ENCODE measurements around the gene DNAJB4. TPM values are rescaled to one million over a fixed set of nuclear protein-coding genes. Genes with fewer than 3 reads are reported as not detected.

The DNAJB4 gene
- total RNA-seq: 10 to 100 TPM in 1 of 2 experiments, 1 to 10 TPM in 1; 9.1 to 10.8 TPM

DNA sequence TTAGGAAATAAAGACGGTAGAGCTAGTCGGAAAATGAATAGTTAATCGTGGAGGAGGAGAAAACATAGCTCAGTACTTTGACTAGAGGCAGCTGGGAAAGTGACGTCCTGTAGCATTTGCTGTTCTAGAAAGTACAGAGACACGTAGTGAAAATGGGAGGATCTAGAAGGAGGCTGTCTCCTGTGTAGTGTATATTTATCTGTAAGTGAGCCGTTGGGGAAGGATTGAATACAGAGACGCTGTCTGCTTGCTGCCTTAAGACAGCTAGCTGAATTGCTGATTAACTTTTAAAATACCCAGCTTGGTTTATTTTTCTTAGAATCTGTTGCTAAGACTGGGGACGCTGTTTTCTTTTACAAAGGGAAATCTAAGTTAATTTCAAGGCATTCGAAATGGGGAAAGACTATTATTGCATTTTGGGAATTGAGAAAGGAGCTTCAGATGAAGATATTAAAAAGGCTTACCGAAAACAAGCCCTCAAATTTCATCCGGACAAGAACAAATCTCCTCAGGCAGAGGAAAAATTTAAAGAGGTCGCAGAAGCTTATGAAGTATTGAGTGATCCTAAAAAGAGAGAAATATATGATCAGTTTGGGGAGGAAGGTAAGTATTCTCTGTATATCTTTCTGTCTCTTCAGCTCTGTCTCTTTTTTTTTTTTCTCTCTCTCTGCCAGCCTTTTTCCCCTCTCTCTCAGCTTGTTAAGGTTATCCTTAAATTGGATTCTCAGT is at the start of gene DNAJB4:
Gene DNAJB4 (plus strand): TSS at position 221 of the 729 bp plus-strand sequence. CDS start 172 bp downstream, at position 393.
- Mint-ChIP-seq H3K27me3 (peaks cover 3% of the 10 kb centered on the region), H3K4me1 (ENCODE audit: low read depth) (peaks cover 38% of the 10 kb centered on the region), H3K9me3 (peaks cover 2% of the 10 kb centered on the region), H3K4me3 (peak within 1 kb of the TSS; percentile 87), H3K27ac (peak within 1 kb of the TSS; percentile 100), H3K36me3 (peaks cover 4% of the 10 kb centered on the region)
- peak; percentile 70 for DNase-seq
- intact Hi-C loops (cut with micrococcal nuclease): loop anchor here (1.0 to 5.0 kb wide), 10 partner anchors 14 to 616 kb away; partner anchors contain the start of genes FUBP1, IFI44L and ZZZ3
- CTCF ChIA-PET: interaction anchor here (0.8 to 5.0 kb wide), 9 partner anchors 9 to 322 kb away, joined by 3 to 34 read pairs (median 4); partner anchors contain the start of genes FUBP1 and ZZZ3
- POLR2A ChIA-PET: interaction anchor here (0.5 to 7.6 kb wide), 23 partner anchors 9 to 322 kb away, joined by 3 to 297 read pairs (median 4); partner anchors contain the start of genes FUBP1, MIGA1, USP33 and ZZZ3

DNA sequence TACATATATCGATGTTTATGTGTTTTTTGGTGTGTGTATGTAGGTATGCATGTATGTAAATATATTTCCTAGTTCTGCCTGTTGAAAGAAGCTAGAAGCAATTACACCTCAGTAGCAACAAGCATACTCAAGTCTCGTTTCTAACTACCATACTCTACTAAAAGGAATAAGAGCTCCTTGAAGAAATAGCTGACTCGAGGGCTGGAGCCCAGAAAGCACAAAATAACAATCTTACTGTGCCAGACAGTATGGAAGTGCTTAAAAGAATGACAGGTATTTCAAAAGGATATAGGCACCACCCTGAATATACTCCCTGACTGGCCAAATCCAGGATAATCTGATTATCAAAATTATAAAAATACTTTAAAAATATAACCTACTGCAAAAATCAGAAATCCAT is 49.0 kb upstream of the DNAJB4 start:
- DNase-seq: no peak
- ChIA-PET CTCF (no interaction called here), POLR2A (interaction anchor here (1.5 kb wide), 1 partner anchor 23 kb away, joined by 5 read pairs; the partner anchor contains the start of gene FUBP1)
- no peak overlapping the region for H3K27ac Mint-ChIP-seq
- H3K36me3 Mint-ChIP-seq: peaks cover 56% of the 10 kb centered on the region
- H3K9me3 Mint-ChIP-seq: no peaks in the 10 kb centered on the region
- H3K4me3 Mint-ChIP-seq: no peak overlapping the region
- H3K27me3 Mint-ChIP-seq: no peaks in the 10 kb centered on the region
- intact Hi-C loops (cut with micrococcal nuclease): no loop called here
- peaks cover 26% of the 10 kb centered on the region for H3K4me1 Mint-ChIP-seq (ENCODE audit: low read depth)

DNA sequence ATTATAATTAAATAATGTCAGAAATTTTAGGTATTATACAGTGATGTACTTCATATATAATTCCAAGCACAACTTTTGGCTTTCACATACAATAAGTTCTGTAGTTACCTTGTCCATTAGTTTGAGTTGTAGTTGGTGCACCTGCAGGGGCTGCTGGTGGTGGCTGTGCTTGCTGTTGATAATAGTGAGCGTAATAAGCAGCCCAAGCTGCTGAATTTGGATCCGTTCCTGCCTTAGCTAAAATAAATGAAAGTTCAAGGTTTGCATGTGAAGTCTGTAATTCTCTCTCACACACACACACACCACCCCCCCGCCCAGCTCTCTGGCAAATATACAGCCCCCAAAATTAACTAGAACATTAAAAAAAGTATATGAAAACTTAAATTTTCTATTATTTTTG is 48.3 kb upstream of the DNAJB4 start:
- POLR2A ChIA-PET: interaction anchor here (1.2 kb wide), 1 partner anchor 48 kb away, joined by 4 read pairs; the partner anchor contains the start of gene DNAJB4
- intact Hi-C loops (cut with micrococcal nuclease): no loop called here
- no peak overlapping the region for H3K4me3 Mint-ChIP-seq
- H3K9me3 Mint-ChIP-seq: no peaks in the 10 kb centered on the region
- peaks cover 59% of the 10 kb centered on the region for H3K36me3 Mint-ChIP-seq
- no peak overlapping the region for H3K27ac Mint-ChIP-seq
- no peak for DNase-seq
- peaks cover 26% of the 10 kb centered on the region for H3K4me1 Mint-ChIP-seq (ENCODE audit: low read depth)
- H3K27me3 Mint-ChIP-seq: no peaks in the 10 kb centered on the region
- CTCF ChIA-PET: no interaction called here

DNA sequence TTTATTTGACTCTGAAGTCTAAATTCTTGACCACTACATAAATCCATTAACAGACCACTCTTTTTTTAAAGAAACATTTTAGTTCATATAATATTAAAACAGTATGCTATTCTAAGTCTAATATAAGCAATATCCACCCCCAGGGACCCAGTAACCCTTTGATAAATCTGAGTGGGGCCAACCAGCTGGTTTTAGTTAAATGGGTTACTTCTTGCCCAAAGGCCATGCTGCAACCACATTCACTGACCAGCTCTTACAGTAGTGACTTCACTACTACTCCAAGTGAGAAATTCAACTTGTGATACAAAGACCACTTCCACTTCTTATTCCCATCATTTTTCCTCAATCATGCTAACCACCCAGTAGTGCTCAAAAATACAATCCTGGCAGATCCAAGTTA is 46.3 kb upstream of the DNAJB4 start:
- Mint-ChIP-seq H3K9me3 (no peaks in the 10 kb centered on the region), H3K4me1 (ENCODE audit: low read depth) (peaks cover 31% of the 10 kb centered on the region), H3K36me3 (peaks cover 68% of the 10 kb centered on the region), H3K4me3 (no peak overlapping the region), H3K27ac (peak overlapping the region; percentile 2), H3K27me3 (no peaks in the 10 kb centered on the region)
- ChIA-PET POLR2A (no interaction called here), CTCF (no interaction called here)
- intact Hi-C loops (cut with micrococcal nuclease): no loop called here
- no peak for DNase-seq

DNA sequence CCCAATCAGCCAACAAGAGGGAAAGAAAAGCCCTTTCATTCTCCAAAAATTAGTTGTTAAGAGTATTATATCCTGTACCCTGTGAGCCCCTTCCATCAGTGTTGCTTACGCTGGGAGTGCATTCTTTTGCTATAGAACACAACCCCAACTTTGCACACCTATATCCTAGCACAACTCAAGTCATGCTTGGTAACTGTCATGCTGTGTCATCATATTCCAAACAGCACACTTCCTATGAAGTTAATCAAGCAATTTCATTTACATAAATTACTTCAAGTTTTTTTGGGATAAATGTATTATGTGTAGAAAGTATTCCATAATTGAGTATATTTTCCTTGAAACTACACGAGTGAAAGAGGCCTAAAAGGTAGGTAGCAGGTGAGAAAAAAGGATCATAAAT is 45.9 kb upstream of the DNAJB4 start:
- intact Hi-C loops (cut with micrococcal nuclease): no loop called here
- POLR2A ChIA-PET: no interaction called here
- peaks cover 31% of the 10 kb centered on the region for H3K4me1 Mint-ChIP-seq (ENCODE audit: low read depth)
- DNase-seq: no peak
- no peaks in the 10 kb centered on the region for H3K27me3 Mint-ChIP-seq
- H3K4me3 Mint-ChIP-seq: no peak overlapping the region
- peaks cover 69% of the 10 kb centered on the region for H3K36me3 Mint-ChIP-seq
- H3K9me3 Mint-ChIP-seq: no peaks in the 10 kb centered on the region
- peak overlapping the region; percentile 2 for H3K27ac Mint-ChIP-seq
- CTCF ChIA-PET: no interaction called here

DNA sequence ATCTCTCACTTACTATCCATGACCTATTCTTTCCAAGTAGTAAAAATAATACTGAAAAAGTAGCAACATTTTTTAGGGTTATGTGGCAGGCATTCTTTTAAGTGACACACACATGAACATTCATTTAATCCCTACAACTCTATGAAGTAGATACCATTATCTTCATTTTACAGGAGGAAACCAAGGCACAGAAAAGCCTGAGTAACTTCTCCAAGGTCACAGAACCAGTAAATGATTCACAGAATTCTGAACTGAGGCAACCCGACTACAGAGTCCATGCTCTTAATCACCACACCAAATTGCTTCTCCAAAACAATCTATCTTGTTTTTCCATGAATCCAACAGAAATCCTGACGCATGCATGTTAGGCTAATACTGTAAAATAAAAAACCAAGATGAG is 43.3 kb upstream of the DNAJB4 start:
- peaks cover 69% of the 10 kb centered on the region for H3K36me3 Mint-ChIP-seq
- intact Hi-C loops (cut with micrococcal nuclease): loop anchor here (2.0 to 5.0 kb wide), 2 partner anchors 15 to 41 kb away; partner anchors contain the start of gene DNAJB4
- ChIA-PET POLR2A (no interaction called here), CTCF (no interaction called here)
- H3K9me3 Mint-ChIP-seq: no peaks in the 10 kb centered on the region
- peaks cover 37% of the 10 kb centered on the region for H3K4me1 Mint-ChIP-seq (ENCODE audit: low read depth)
- no peak for DNase-seq
- no peak overlapping the region for H3K4me3 Mint-ChIP-seq
- no peaks in the 10 kb centered on the region for H3K27me3 Mint-ChIP-seq
- H3K27ac Mint-ChIP-seq: peak overlapping the region; percentile 58

DNA sequence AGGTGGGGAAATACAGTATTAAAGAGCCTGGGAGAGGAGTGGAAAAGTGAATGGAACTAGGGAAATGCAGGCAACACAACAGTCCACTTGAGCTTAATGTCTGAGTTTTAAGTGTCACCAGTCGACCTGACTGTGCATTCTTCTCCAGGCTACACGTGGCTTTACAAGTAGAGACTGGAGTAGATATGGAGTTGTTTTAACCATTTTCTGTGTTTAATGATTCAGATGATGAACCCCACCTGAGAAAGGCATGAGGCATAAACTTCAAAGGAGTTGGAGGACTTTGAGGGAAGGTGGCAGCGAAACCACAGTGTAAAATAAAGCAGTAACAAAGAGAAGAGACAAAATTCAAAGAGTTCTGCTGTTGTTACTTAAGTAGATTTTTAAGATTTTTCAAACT is 38.4 kb upstream of the DNAJB4 start:
- H3K27me3 Mint-ChIP-seq: no peaks in the 10 kb centered on the region
- H3K36me3 Mint-ChIP-seq: peaks cover 59% of the 10 kb centered on the region
- H3K4me1 Mint-ChIP-seq (ENCODE audit: low read depth): peaks cover 54% of the 10 kb centered on the region
- H3K9me3 Mint-ChIP-seq: no peaks in the 10 kb centered on the region
- no peak overlapping the region for H3K4me3 Mint-ChIP-seq
- intact Hi-C loops (cut with micrococcal nuclease): no loop called here
- no peak for DNase-seq
- POLR2A ChIA-PET: interaction anchor here (0.7 to 1.8 kb wide), 3 partner anchors 9 to 38 kb away, joined by 4 to 6 read pairs (median 6); partner anchors contain the start of genes DNAJB4 and FUBP1
- CTCF ChIA-PET: interaction anchor here (0.6 kb wide), 1 partner anchor 31 kb away, joined by 3 read pairs; no protein-coding TSS in a partner anchor
- peak overlapping the region; percentile 61 for H3K27ac Mint-ChIP-seq

DNA sequence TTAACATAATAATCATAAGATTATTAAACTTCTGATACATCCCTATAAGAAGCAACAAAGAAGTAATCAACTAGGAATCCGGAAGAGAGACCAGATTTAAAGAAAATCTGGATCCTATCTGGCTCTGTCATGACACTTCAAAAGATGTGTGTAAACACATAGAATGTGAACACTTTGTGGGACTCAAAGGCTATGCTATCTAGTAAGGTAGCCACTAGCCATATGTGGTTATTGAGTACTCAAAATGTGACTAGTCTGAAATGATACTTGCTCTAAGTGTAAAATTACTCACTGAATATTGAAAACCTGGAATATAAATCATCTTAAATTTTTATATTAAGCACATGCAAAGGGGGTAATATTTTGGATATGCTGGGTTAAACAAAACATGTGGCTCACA is 34.5 kb upstream of the DNAJB4 start:
- no peak overlapping the region for H3K4me3 Mint-ChIP-seq
- no peaks in the 10 kb centered on the region for H3K27me3 Mint-ChIP-seq
- no peaks in the 10 kb centered on the region for H3K9me3 Mint-ChIP-seq
- no peak overlapping the region for H3K27ac Mint-ChIP-seq
- DNase-seq: no peak
- peaks cover 58% of the 10 kb centered on the region for H3K4me1 Mint-ChIP-seq (ENCODE audit: low read depth)
- peaks cover 44% of the 10 kb centered on the region for H3K36me3 Mint-ChIP-seq
- ChIA-PET POLR2A (interaction anchor here (0.6 kb wide), 1 partner anchor 65 kb away, joined by 5 read pairs; no protein-coding TSS in a partner anchor), CTCF (no interaction called here)
- intact Hi-C loops (cut with micrococcal nuclease): loop anchor here (10.0 kb wide), 1 partner anchor 655 kb away; the partner anchor contains the start of gene IFI44L

DNA sequence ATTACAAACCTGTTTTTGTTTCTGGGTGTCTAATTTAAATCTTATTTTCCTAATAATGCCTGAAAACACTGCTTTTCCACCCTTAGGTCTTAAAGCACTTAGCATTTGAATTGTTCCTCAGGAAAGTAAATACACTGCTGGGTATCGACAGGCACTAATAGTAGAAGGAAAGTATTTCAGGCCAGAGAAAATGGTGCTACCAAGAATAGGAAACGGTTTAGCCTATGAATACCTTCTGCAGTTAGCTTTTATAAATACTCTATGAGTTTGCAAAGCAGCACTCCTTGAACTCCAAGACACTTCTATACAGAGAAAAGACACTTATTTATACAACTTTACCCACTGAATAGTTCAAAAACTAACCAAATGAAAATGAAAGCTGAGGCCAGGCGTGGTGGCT is 32.7 kb upstream of the DNAJB4 start:
- H3K27ac Mint-ChIP-seq: no peak overlapping the region
- no peaks in the 10 kb centered on the region for H3K9me3 Mint-ChIP-seq
- peaks cover 61% of the 10 kb centered on the region for H3K4me1 Mint-ChIP-seq (ENCODE audit: low read depth)
- intact Hi-C loops (cut with micrococcal nuclease): loop anchor here (10.0 kb wide), 1 partner anchor 653 kb away; the partner anchor contains the start of gene IFI44L
- ChIA-PET CTCF (interaction anchor here (1.0 kb wide), 1 partner anchor 142 kb away, joined by 5 read pairs; no protein-coding TSS in a partner anchor), POLR2A (no interaction called here)
- H3K27me3 Mint-ChIP-seq: no peaks in the 10 kb centered on the region
- DNase-seq: no peak
- H3K36me3 Mint-ChIP-seq: peaks cover 41% of the 10 kb centered on the region
- H3K4me3 Mint-ChIP-seq: peak overlapping the region; percentile 23

DNA sequence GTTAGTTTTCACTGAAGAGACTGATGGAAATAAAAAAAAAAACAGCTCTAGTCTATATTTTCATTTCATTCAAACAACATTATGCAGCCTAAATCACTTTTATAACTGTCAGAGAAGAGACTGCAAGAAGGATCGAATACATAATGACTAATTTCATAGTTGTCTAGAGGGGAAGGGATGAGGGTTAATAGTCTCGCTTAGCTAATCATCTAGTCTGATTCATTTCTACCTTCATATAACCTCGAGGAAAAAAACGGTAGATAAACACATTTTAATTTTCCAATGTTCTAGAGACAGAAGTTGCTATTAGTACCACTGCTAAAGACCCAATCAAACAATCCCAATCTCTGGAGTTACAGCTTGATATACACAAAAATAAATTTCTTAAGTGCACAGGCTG is 29.4 kb upstream of the DNAJB4 start:
- intact Hi-C loops (cut with micrococcal nuclease): loop anchor here (5.0 to 10.0 kb wide), 2 partner anchors 148 to 649 kb away; partner anchors contain the start of gene IFI44L

DNA sequence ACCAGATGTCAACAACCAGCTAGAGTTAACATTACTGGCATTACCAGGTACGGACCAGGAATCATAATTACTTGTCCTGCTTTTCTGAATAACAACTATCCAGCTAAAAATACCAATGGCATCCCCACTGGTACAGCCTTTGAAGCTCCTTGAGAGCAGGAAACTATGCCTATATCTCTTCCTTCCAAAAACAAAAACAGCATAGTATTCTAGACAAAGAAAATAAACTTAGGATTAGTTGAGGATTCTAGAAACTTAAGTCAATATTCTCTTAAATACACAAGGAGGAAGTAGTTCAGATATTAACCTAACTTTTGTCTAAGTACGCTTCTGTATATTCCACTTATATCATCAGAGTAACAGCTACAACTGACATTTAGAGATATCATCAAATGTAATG is 28.8 kb upstream of the DNAJB4 start:
- intact Hi-C loops (cut with micrococcal nuclease): loop anchor here (2.0 to 10.0 kb wide), 3 partner anchors 15 to 649 kb away; partner anchors contain the start of gene IFI44L
- Mint-ChIP-seq H3K9me3 (no peaks in the 10 kb centered on the region), H3K36me3 (peaks cover 28% of the 10 kb centered on the region), H3K27ac (peak overlapping the region; percentile 83), H3K4me1 (ENCODE audit: low read depth) (peaks cover 44% of the 10 kb centered on the region), H3K4me3 (peak overlapping the region; percentile 68), H3K27me3 (no peaks in the 10 kb centered on the region)
- DNase-seq: no peak
- CTCF ChIA-PET: interaction anchor here (0.9 to 1.6 kb wide), 4 partner anchors 11 to 292 kb away, joined by 3 to 8 read pairs (median 4); no protein-coding TSS in a partner anchor
- POLR2A ChIA-PET: interaction anchor here (0.9 to 10.1 kb wide), 5 partner anchors 8 to 293 kb away, joined by 3 to 297 read pairs (median 6); partner anchors contain the start of genes DNAJB4 and ZZZ3

More for the DNA sequence above, 29.4 kb upstream of the DNAJB4 start:
- ChIA-PET CTCF (interaction anchor here (0.9 to 1.6 kb wide), 4 partner anchors 11 to 292 kb away, joined by 3 to 8 read pairs (median 4); no protein-coding TSS in a partner anchor), POLR2A (interaction anchor here (1.1 to 10.1 kb wide), 4 partner anchors 10 to 292 kb away, joined by 3 to 297 read pairs (median 5); partner anchors contain the start of genes DNAJB4 and ZZZ3)
- DNase-seq: no peak
- no peaks in the 10 kb centered on the region for H3K9me3 Mint-ChIP-seq
- peak overlapping the region; percentile 68 for H3K4me3 Mint-ChIP-seq
- H3K27ac Mint-ChIP-seq: peak overlapping the region; percentile 83
- H3K27me3 Mint-ChIP-seq: no peaks in the 10 kb centered on the region
- H3K36me3 Mint-ChIP-seq: peaks cover 25% of the 10 kb centered on the region
- peaks cover 44% of the 10 kb centered on the region for H3K4me1 Mint-ChIP-seq (ENCODE audit: low read depth)
